H1 (cell line): ENCODE results near the gene ERC1. TPM values are rescaled to one million over a fixed set of nuclear protein-coding genes. Genes with fewer than 3 reads are reported as not detected.

ENCODE experiments used
- CTCF ChIA-PET: fragments of 300-600 bp; sonication (Branson Sonifier 250); formaldehyde crosslinking; loops from one replicate; lab custom pipeline; 2021; ENCODE audit not compliant: partially characterized antibody; lab: Charles Lee
- POLR2A ChIA-PET: fragments of 300-600 bp; sonication (Branson Sonifier 250); formaldehyde crosslinking; loops from one replicate; lab custom pipeline; 2021; ENCODE audit warnings: inconsistent platforms; ENCODE audit not compliant: partially characterized antibody; lab: Charles Lee
- DNase-seq, 2 experiments: peaks; one replicate each; pipeline versions ENCODE4 v3.0.0 to v3.0.0-alpha.2; 2010 to 2022; ENCODE audit warnings: low spot score in 2 of 2, low read depth in 1 of 2, mixed read lengths in 1 of 2
- FAIRE-seq: peaks from 2 replicates; lab custom pipeline; 2011; peaks lifted over from hg19 to GRCh38; lab: Jason Lieb, UNC
- H2AFZ ChIP-seq: 2 replicates; pipeline ENCODE4 v1.8.1; 2012; ENCODE audit warnings: low read length, inconsistent platforms
- H2AK5ac ChIP-seq: 2 replicates; pipeline ENCODE4 v1.6.1; 2013; ENCODE audit warnings: low read depth, low read length
- H2BK120ac ChIP-seq: replicated peaks from 2 replicates; pipeline ENCODE3; 2013; ENCODE audit warnings: low read depth, low read length, inconsistent platforms
- H2BK12ac ChIP-seq: 2 replicates; pipeline ENCODE4 v1.6.1; 2013; ENCODE audit warnings: low read depth, low read length
- H2BK15ac ChIP-seq: 2 replicates; pipeline ENCODE4 v1.6.1; 2013; ENCODE audit warnings: low read length
- H2BK20ac ChIP-seq: 2 replicates; pipeline ENCODE4 v1.6.1; 2013; ENCODE audit warnings: low read length
- H2BK5ac ChIP-seq: 2 replicates; pipeline ENCODE4 v1.6.1; 2013; ENCODE audit warnings: low read depth, low read length
- H3K14ac ChIP-seq: 2 replicates; pipeline ENCODE4 v1.6.1; 2013; ENCODE audit warnings: inconsistent platforms; ENCODE audit not compliant: insufficient read length
- H3K18ac ChIP-seq: 2 replicates; pipeline ENCODE4 v1.6.1; 2013; ENCODE audit warnings: low read length; ENCODE audit errors: extremely low read depth
- H3K23ac ChIP-seq: 2 replicates; pipeline ENCODE4 v1.6.1; 2013; ENCODE audit warnings: inconsistent platforms; ENCODE audit not compliant: insufficient read length
- H3K23me2 ChIP-seq: 2 replicates; pipeline ENCODE4 v1.6.1; 2013; ENCODE audit warnings: low read depth, low read length
- H3K27ac ChIP-seq: 2 replicates; pipeline ENCODE4 v1.6.1; 2011; ENCODE audit warnings: low read depth, low read length, inconsistent platforms
- H3K27me3 ChIP-seq, 4 experiments: replicated peaks in 1 of 4; 1 replicate in 1 of 4; 2 replicates in 3 of 4; pipeline versions ENCODE4 v1.6.1 to v1.8.1; 2011 to 2013; ENCODE audit warnings: low read length in 3 of 4, mild to moderate bottlenecking in 3 of 4, inconsistent platforms in 2 of 4, mixed read lengths in 2 of 4, moderate library complexity in 1 of 4; ENCODE audit not compliant: control insufficient read depth in 3 of 4, insufficient read depth in 3 of 4; ENCODE audit errors: extremely low read depth in 1 of 4
- H3K36me3 ChIP-seq, 4 experiments: 2 replicates each; pipeline versions ENCODE4 v1.6.1 to v1.8.1; 2011 to 2013; ENCODE audit warnings: mild to moderate bottlenecking in 4 of 4, low read length in 3 of 4, moderate library complexity in 2 of 4, control low read depth in 1 of 4, inconsistent platforms in 1 of 4; ENCODE audit not compliant: insufficient read depth in 4 of 4, control insufficient read depth in 2 of 4
- H3K4ac ChIP-seq: replicated peaks from 2 replicates; pipeline ENCODE3; 2013; ENCODE audit warnings: low read length, low read depth, mixed read lengths, inconsistent platforms; ENCODE audit not compliant: insufficient read length
- H3K4me1 ChIP-seq, 4 experiments: replicated peaks in 1 of 4; 1 replicate in 1 of 4; 2 replicates in 3 of 4; pipeline versions ENCODE4 v1.6.1 to v1.8.1; 2011 to 2013; ENCODE audit warnings: low read length in 3 of 4, inconsistent platforms in 2 of 4, mixed read lengths in 1 of 4; ENCODE audit not compliant: insufficient read depth in 4 of 4, control insufficient read depth in 3 of 4
- H3K4me2 ChIP-seq, 2 experiments: 2 replicates each; pipeline versions ENCODE4 v1.6.1 to v1.8.1; 2011 to 2013; ENCODE audit warnings: low read depth in 2 of 2, low read length in 2 of 2, control low read depth in 1 of 2, inconsistent platforms in 1 of 2, mild to moderate bottlenecking in 1 of 2; ENCODE audit not compliant: insufficient read depth in 1 of 2
- H3K4me3 ChIP-seq, 4 experiments: fragments of 200-600, 300-600 bp in 1 of 4; sonication (generic), shearing (Covaris generic), sonication (Bioruptor Twin) in 1 of 4; 2 replicates each; pipeline versions ENCODE4 v1.5.1 to v1.8.1; 2011 to 2016; ENCODE audit warnings: low read length in 4 of 4, low read depth in 3 of 4, control low read depth in 2 of 4, inconsistent platforms in 2 of 4, mild to moderate bottlenecking in 2 of 4, mixed read lengths in 1 of 4, moderate library complexity in 1 of 4; ENCODE audit not compliant: insufficient read depth in 2 of 4; ENCODE audit errors: extremely low read depth in 1 of 4
- H3K56ac ChIP-seq: replicated peaks from 2 replicates; pipeline ENCODE3; 2013; ENCODE audit warnings: low read depth, mild to moderate bottlenecking, mixed read lengths, low read length, inconsistent platforms; ENCODE audit not compliant: insufficient read length
- H3K79me1 ChIP-seq: 2 replicates; pipeline ENCODE4 v1.6.1; 2013; ENCODE audit warnings: low read depth, low read length, control low read depth
- H3K79me2 ChIP-seq, 2 experiments: 2 replicates each; pipeline versions ENCODE4 v1.6.1 to v1.8.1; 2012 to 2013; ENCODE audit warnings: low read length in 2 of 2, mild to moderate bottlenecking in 2 of 2, inconsistent platforms in 1 of 2; ENCODE audit not compliant: insufficient read depth in 2 of 2, control insufficient read depth in 1 of 2
- H3K9ac ChIP-seq, 4 experiments: replicated peaks in 1 of 4; 1 replicate in 1 of 4; 2 replicates in 3 of 4; pipeline versions ENCODE4 v1.6.1 to v1.8.1; 2011 to 2013; ENCODE audit warnings: low read depth in 3 of 4, low read length in 3 of 4, control low read depth in 2 of 4, mild to moderate bottlenecking in 2 of 4, moderate library complexity in 2 of 4, inconsistent platforms in 1 of 4; ENCODE audit errors: extremely low read depth in 1 of 4
- H3K9me3 ChIP-seq, 2 experiments: 2 replicates each; pipeline versions ENCODE4 v1.6.1 to v1.8.1; 2012 to 2013; ENCODE audit warnings: mild to moderate bottlenecking in 2 of 2, moderate library complexity in 2 of 2, control low read depth in 1 of 2, inconsistent platforms in 1 of 2, low read depth in 1 of 2, low read length in 1 of 2, mixed read lengths in 1 of 2; ENCODE audit not compliant: insufficient read depth in 2 of 2
- H4K20me1 ChIP-seq, 2 experiments: replicated peaks in 1 of 2; 2 replicates each; pipeline versions ENCODE3 to v1.8.1; 2011 to 2013; ENCODE audit warnings: inconsistent platforms in 2 of 2, low read length in 2 of 2, mild to moderate bottlenecking in 1 of 2; ENCODE audit not compliant: insufficient read depth in 2 of 2, control insufficient read depth in 1 of 2
- H4K5ac ChIP-seq: 2 replicates; pipeline ENCODE4 v1.6.1; 2013; ENCODE audit warnings: low read length, low read depth, mixed read lengths, inconsistent platforms; ENCODE audit not compliant: insufficient read length
- H4K8ac ChIP-seq: 2 replicates; pipeline ENCODE4 v1.8.0; 2013; ENCODE audit warnings: mild to moderate bottlenecking, moderate library complexity, low read length, inconsistent platforms; ENCODE audit not compliant: insufficient read depth; ENCODE audit errors: extremely low read depth
- H4K91ac ChIP-seq: replicated peaks from 2 replicates; pipeline ENCODE3; 2013; ENCODE audit warnings: low read length, mixed read lengths, inconsistent platforms; ENCODE audit not compliant: insufficient read length
- BACH1 ChIP-seq: IDR thresholded peaks from 2 replicates; pipeline ENCODE4 v1.6.1; 2012; ENCODE audit warnings: low read length, improper control_type of control experiment
- CBX5 ChIP-seq: fragments of 300-800, 300-1000 bp; sonication (generic); IDR thresholded peaks from 2 replicates; pipeline ENCODE4 v1.7.1; 2016; ENCODE audit warnings: antibody characterized with exemption, low read length, low read depth
- CREB1 ChIP-seq: IDR thresholded peaks from 2 replicates; pipeline ENCODE4 v1.6.1; 2012; ENCODE audit warnings: inconsistent platforms
- GABPA ChIP-seq: IDR thresholded peaks from 2 replicates; pipeline ENCODE4 v1.6.1; 2011; ENCODE audit warnings: mild to moderate bottlenecking, low read length, moderate library complexity, borderline replicate concordance; ENCODE audit not compliant: insufficient read depth
- POLR2A ChIP-seq, 2 experiments: IDR thresholded peaks; 1 replicate in 1 of 2; 2 replicates in 1 of 2; pipeline ENCODE4 v1.6.1; 2011; ENCODE audit warnings: low read depth in 2 of 2, low read length in 2 of 2, mild to moderate bottlenecking in 2 of 2; ENCODE audit errors: control extremely low read depth in 1 of 2
- RNF2 ChIP-seq: fragments of 200-900, 300-1000 bp; sonication (generic); IDR thresholded peaks from 2 replicates; pipeline ENCODE4 v1.7.1; 2016; ENCODE audit warnings: borderline replicate concordance, low read depth, mild to moderate bottlenecking, antibody characterized with exemption, low read length; ENCODE audit not compliant: poor library complexity, severe bottlenecking; ENCODE audit errors: missing control alignments
- SIN3A ChIP-seq, 2 experiments: IDR thresholded peaks in 1 of 2; conservative IDR thresholded peaks in 1 of 2; 2 replicates each; pipeline ENCODE4 v1.6.1; 2011 to 2012; ENCODE audit warnings: low read length in 2 of 2, improper control_type of control experiment in 1 of 2, low read depth in 1 of 2, mild to moderate bottlenecking in 1 of 2
- TAF7 ChIP-seq: optimal IDR thresholded peaks from 2 replicates; pipeline ENCODE3; 2011; ENCODE audit warnings: low read depth, mild to moderate bottlenecking, inconsistent platforms, low read length, moderate library complexity, borderline replicate concordance
- TBP ChIP-seq: IDR thresholded peaks from 2 replicates; pipeline ENCODE4 v1.6.1; 2011; ENCODE audit warnings: low read depth, low read length, improper control_type of control experiment
- TEAD4 ChIP-seq: IDR thresholded peaks from 2 replicates; pipeline ENCODE4 v1.6.1; 2012; ENCODE audit warnings: low read depth, low read length, inconsistent platforms, mixed read lengths
- YY1 ChIP-seq: IDR thresholded peaks from 2 replicates; pipeline ENCODE4 v1.6.1; 2011; ENCODE audit warnings: low read depth, mild to moderate bottlenecking, low read length
- ZNF274 ChIP-seq: IDR thresholded peaks from 2 replicates; pipeline ENCODE4 v1.7.0; 2012; ENCODE audit warnings: low read length, borderline replicate concordance; ENCODE audit errors: extremely low read depth
- WGBS, 2 experiments: shearing (Covaris generic) in 1 of 2; methylation state at CpG; one replicate each; pipeline versions ENCODE4 v1.1.6 to v1.1.7; 2013 to 2015; ENCODE audit warnings: low lambda C conversion rate in 2 of 2, mixed read lengths in 2 of 2, inconsistent platforms in 1 of 2, low coverage in 1 of 2, missing lambda C conversion rate in 1 of 2; ENCODE audit not compliant: insufficient replicate concordance in 2 of 2, insufficient coverage in 1 of 2, insufficient read length in 1 of 2; ENCODE audit errors: extremely low coverage in 1 of 2, missing lambda C conversion rate in 1 of 2; 5-methylcytosine and 5-hydroxymethylcytosine counted together
- polyA plus RNA-seq, 7 experiments: library from polyadenylated mRNA; depleted of rRNA in 3 of 7; stranded (reverse) in 5 of 7; unstranded in 2 of 7; fragments of >200 nt in 5 of 7; fragments of 200-250 nt in 2 of 7; gene quantifications; 1 replicate in 5 of 7; 2 replicates in 1 of 7; 4 replicates in 1 of 7; pipeline versions ENCODE4 v1.2.1 to v1.2.3, GENCODE V29; 2011 to 2013; ENCODE audit warnings: missing spikeins in 2 of 7, mixed read lengths in 2 of 7
- total RNA-seq: library from RNA; stranded (reverse); fragmentation: NEBNext Ultra II Directional; extraction: Animal tissue kit (Norgen Biotek cat#: 25700); gene quantifications from 2 replicates; pipeline ENCODE4 v1.2.1, GENCODE V29; 2021
- TF ChIP-seq, protein P1 (sequence below): IDR thresholded peaks from 2 replicates; pipeline ENCODE4 v1.6.1; 2012; ENCODE audit warnings: low read length, inconsistent platforms

The ERC1 gene
- total and polyA plus RNA-seq, 2 of the 8 experiments (the other 6 are each of a cell fraction or from before 2014, with no cell fraction given): 7.8 to 45.7 TPM

DNA sequence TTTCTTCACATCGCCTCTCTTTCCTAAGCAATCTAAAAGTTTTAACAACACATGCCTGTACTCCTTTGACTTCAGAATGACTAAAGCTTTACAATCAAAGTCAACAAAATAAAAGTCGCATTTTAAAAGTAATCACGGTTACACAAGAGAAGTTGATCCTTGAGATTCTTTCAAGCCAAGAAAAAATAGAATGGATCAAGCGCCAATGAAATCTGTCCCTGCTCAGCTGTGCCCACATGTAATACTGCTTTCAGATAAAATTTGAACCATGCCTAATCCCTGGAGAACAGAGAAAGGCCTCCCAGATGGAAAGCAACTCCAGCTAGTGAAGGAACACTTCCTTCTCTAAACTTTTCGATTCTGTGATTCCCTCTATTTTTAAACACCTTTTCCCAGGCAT is 490.3 kb downstream of the ERC1 start:
- H3K79me2 ChIP-seq: no peaks in the 10 kb centered on the region
- no peaks in the 10 kb centered on the region for H3K9me3 ChIP-seq
- 80% methylated on average over 5 of the region's 5 CpGs; no CpG with 5 or more reads in 1 of the 2 experiments for WGBS, 2 experiments
- POLR2A ChIA-PET: no interaction called here
- no peak overlapping the region for H4K91ac ChIP-seq
- no peak overlapping the region for H2AFZ ChIP-seq
- H3K4me1 ChIP-seq: no peaks in the 10 kb centered on the region
- CTCF ChIA-PET: interaction anchor here (0.5 to 0.7 kb wide), 2 partner anchors 22 to 46 kb away, joined by 3 read pairs; no protein-coding TSS in a partner anchor
- no peak overlapping the region for H3K9ac ChIP-seq
- no peak overlapping the region for H3K4me2 ChIP-seq
- no peak overlapping the region for H3K18ac ChIP-seq
- H2BK120ac ChIP-seq: no peak overlapping the region
- no peak overlapping the region for H2BK15ac ChIP-seq
- H4K5ac ChIP-seq: no peak overlapping the region
- no peak overlapping the region for H2BK12ac ChIP-seq
- H3K4me3 ChIP-seq: no peak overlapping the region
- no peak overlapping the region for H3K27ac ChIP-seq
- H3K14ac ChIP-seq: no peak overlapping the region
- H2BK5ac ChIP-seq: no peak overlapping the region
- no peaks in the 10 kb centered on the region for H3K27me3 ChIP-seq
- no peak overlapping the region for H3K23ac ChIP-seq
- H4K20me1 ChIP-seq: no peaks in the 10 kb centered on the region
- H3K23me2 ChIP-seq: no peaks in the 10 kb centered on the region
- no peak overlapping the region for H2AK5ac ChIP-seq
- H3K79me1 ChIP-seq: no peaks in the 10 kb centered on the region
- H3K4ac ChIP-seq: no peak overlapping the region
- H3K56ac ChIP-seq: no peak overlapping the region
- FAIRE-seq (no peak), DNase-seq (no peak)
- H2BK20ac ChIP-seq: no peak overlapping the region
- no peak overlapping the region for H4K8ac ChIP-seq
- H3K36me3 ChIP-seq: no peaks in the 10 kb centered on the region
- TF ChIP-seq GABPA (no peak), YY1 (no peak), SIN3A (conservative IDR thresholded peaks at IDR 0.05 in 1 of 2, IDR thresholded peaks at IDR 0.05 in 1 of 2; ENCODE audit: low read depth in 1 of 2, low read length in 2 of 2) (no peak), POLR2A (IDR thresholded peaks at IDR 0.05; ENCODE audit: control extremely low read depth in 1 of 2, low read depth in 2 of 2, low read length in 2 of 2) (no peak), CBX5 (no peak), TAF7 (no peak), CREB1 (no peak), BACH1 (no peak), TEAD4 (no peak), TBP (no peak), ZNF274 (no peak), RNF2 (no peak)
- TF ChIP-seq, protein P1, sequence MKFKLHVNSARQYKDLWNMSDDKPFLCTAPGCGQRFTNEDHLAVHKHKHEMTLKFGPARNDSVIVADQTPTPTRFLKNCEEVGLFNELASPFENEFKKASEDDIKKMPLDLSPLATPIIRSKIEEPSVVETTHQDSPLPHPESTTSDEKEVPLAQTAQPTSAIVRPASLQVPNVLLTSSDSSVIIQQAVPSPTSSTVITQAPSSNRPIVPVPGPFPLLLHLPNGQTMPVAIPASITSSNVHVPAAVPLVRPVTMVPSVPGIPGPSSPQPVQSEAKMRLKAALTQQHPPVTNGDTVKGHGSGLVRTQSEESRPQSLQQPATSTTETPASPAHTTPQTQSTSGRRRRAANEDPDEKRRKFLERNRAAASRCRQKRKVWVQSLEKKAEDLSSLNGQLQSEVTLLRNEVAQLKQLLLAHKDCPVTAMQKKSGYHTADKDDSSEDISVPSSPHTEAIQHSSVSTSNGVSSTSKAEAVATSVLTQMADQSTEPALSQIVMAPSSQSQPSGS: no peak
